ENCODE measurements around the gene CALM3. TPM values are rescaled to one million over a fixed set of nuclear protein-coding genes. Genes with fewer than 3 reads are reported as not detected.

Gene CALM3
- total and polyA plus RNA-seq, 2 of the 13 experiments (the other 11 are each of a cell fraction or from before 2014, with no cell fraction given), result 239 to 258 TPM

- TF ChIP-seq CEBPB (IDR thresholded peaks at IDR 0.05; ENCODE audit: borderline replicate concordance, low read depth, low read length) (no peak), ZNF564 (CRISPR knock-in tag; IDR thresholded peaks at IDR 0.05) (no peak), ZNF784 (CRISPR knock-in tag; IDR thresholded peaks at IDR 0.05; ENCODE audit: borderline replicate concordance) (no peak), NR2F1 (CRISPR knock-in tag; IDR thresholded peaks at IDR 0.05) (no peak), FOXP4 (CRISPR knock-in tag; IDR thresholded peaks at IDR 0.05) (no peak), ZMYM4 (CRISPR knock-in tag; IDR thresholded peaks at IDR 0.05) (no peak)
- TF ChIP-seq, protein P1, sequence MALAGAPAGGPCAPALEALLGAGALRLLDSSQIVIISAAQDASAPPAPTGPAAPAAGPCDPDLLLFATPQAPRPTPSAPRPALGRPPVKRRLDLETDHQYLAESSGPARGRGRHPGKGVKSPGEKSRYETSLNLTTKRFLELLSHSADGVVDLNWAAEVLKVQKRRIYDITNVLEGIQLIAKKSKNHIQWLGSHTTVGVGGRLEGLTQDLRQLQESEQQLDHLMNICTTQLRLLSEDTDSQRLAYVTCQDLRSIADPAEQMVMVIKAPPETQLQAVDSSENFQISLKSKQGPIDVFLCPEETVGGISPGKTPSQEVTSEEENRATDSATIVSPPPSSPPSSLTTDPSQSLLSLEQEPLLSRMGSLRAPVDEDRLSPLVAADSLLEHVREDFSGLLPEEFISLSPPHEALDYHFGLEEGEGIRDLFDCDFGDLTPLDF (CRISPR knock-in tag; IDR thresholded peaks at IDR 0.05), result no peak
Observed at GRCh38 chr19:46587861-46588260, 13.3 kb upstream of the CALM3 start (continued).

DNA sequence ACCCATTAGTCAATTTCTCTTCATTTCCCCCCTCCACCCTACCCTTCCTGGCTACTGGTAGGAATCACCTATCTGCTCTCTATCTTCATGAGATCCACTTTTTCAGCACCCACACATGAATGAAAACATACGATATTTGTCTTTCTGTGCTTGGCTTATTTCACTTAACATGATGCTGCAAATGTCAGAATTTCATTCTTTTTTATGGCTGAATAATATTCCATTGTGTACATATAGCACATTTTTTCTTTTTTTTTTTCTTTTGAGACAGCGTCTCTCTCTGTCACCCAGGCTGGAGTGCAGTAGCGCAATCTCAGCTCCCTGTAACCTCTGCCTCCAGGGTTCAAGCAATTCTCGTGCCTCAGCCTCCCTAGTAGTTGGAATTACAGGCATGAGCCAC, 9.9 kb upstream of the CALM3 start:
- no peak for TF ChIP-seq ZBTB37 (CRISPR knock-in tag; IDR thresholded peaks at IDR 0.05)
- Histone ChIP-seq H3K27me3 (ENCODE audit: control insufficient read depth in 1 of 2, insufficient read depth in 2 of 2, low read length in 2 of 2) (no peaks in the 10 kb centered on the region), H3K4me1 (ENCODE audit: insufficient read depth, low read length) (peaks cover 18% of the 10 kb centered on the region; the same call in 1 of the 2 replicates), H3K4me3 (replicated peaks in 1 of 3; ENCODE audit: insufficient read depth in 1 of 3, low read depth in 2 of 3, low read length in 3 of 3) (no peak overlapping the region), H3K4me2 (ENCODE audit: low read depth, low read length) (no peak overlapping the region), H4K20me1 (ENCODE audit: insufficient read depth, low read length) (no peaks in the 10 kb centered on the region), H3K27ac (ENCODE audit: extremely low read length, insufficient read depth, low read length) (no peak overlapping the region), H3K36me3 (replicated peaks in 1 of 2; ENCODE audit: control insufficient read depth in 1 of 2, insufficient read depth in 2 of 2, low read length in 2 of 2) (no peaks in the 10 kb centered on the region), H3K9me3 (ENCODE audit: low read length) (no peaks in the 10 kb centered on the region), H3K9ac (ENCODE audit: insufficient read depth, low read depth, low read length) (no peak overlapping the region), H3K79me2 (ENCODE audit: insufficient read depth, low read length) (no peaks in the 10 kb centered on the region), H2AFZ (ENCODE audit: low read length) (no peak overlapping the region)
- POLR2A ChIA-PET, result no interaction called here
- WGBS (ENCODE audit: low lambda C conversion rate), result 56% methylated on average over 4 of the region's 4 CpGs
- in situ Hi-C loops (cut with HindIII; ENCODE audit: extremely low pct_ligation_motif_present, low pct_unique_long_range_greater_than_20kb), result no loop called here
- no TSS peak for BruUV-seq (replicated peaks)
- intact Hi-C loops (cut with micrococcal nuclease; ENCODE audit: unreplicated experiment), result no loop called here
- no peak for FAIRE-seq
- no peak for DNase-seq (ENCODE audit: low spot score)
- CTCF ChIA-PET (ENCODE audit: low intra/inter-chr PET ratio, low total read pairs), result no interaction called here
- ATAC-seq, result no peak

All from HepG2 (cell line).